ENCODE data around the gene SLC35A2.

DNA sequence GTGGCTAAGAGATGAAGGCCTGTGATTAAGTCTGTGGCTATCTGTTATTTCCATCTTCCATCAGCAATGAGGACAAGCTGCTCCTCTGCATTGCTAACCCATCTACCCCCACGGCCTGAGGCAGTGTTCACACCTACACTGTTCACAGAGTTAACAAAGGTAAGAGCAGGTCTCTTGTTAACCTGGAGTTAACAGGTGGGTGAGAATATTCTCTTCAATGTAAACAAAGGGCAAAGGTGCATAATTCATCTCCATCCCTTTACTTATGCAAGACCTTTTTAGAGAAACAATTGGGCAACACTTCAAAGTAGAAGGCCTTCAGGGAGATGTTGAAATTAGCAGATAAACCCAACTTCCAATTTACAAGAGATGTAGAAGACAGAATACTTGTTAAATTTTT lies 2.8 kb downstream of the SLC35A2 start:
- TF ChIP-seq CTCF (IDR thresholded peaks at IDR 0.05; ENCODE audit: poor library complexity) (no peak), EZH2 (IDR thresholded peaks at IDR 0.05; ENCODE audit: borderline replicate concordance) (no peak), EZH2phosphoT487 (IDR thresholded peaks at IDR 0.05; ENCODE audit: low read depth, severe bottlenecking, unreplicated experiment) (no peak)
